ENCODE results near the gene REV3L. TPM values are rescaled to one million over a fixed set of nuclear protein-coding genes. Genes with fewer than 3 reads are reported as not detected.

Gene REV3L
- total RNA-seq, 1 donor from 2014 or later, result 23.0 TPM

- H4K20me1 ChIP-seq (ENCODE audit: insufficient read depth, low read length), result no peaks in the 10 kb centered on the region
- H3K27me3 Mint-ChIP-seq (ENCODE audit: low read depth, unreplicated experiment), result no peaks in the 10 kb centered on the region
- TF ChIP-seq, protein P1, sequence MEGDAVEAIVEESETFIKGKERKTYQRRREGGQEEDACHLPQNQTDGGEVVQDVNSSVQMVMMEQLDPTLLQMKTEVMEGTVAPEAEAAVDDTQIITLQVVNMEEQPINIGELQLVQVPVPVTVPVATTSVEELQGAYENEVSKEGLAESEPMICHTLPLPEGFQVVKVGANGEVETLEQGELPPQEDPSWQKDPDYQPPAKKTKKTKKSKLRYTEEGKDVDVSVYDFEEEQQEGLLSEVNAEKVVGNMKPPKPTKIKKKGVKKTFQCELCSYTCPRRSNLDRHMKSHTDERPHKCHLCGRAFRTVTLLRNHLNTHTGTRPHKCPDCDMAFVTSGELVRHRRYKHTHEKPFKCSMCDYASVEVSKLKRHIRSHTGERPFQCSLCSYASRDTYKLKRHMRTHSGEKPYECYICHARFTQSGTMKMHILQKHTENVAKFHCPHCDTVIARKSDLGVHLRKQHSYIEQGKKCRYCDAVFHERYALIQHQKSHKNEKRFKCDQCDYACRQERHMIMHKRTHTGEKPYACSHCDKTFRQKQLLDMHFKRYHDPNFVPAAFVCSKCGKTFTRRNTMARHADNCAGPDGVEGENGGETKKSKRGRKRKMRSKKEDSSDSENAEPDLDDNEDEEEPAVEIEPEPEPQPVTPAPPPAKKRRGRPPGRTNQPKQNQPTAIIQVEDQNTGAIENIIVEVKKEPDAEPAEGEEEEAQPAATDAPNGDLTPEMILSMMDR (IDR thresholded peaks at IDR 0.05; ENCODE audit: insufficient read depth, low read depth, low read length), result no peak
- H3K4me1 Mint-ChIP-seq (ENCODE audit: low read depth, unreplicated experiment), result peaks cover 16% of the 10 kb centered on the region
- no peak for FAIRE-seq
- no peak overlapping the region for H3K27ac ChIP-seq (ENCODE audit: low read depth, low read length)
- no peaks in the 10 kb centered on the region for H3K27me3 ChIP-seq (ENCODE audit: insufficient read depth, low read length)
- peaks cover 3% of the 10 kb centered on the region for H3K4me1 ChIP-seq (ENCODE audit: insufficient read depth, low read length)
- no peak overlapping the region for H3K4me2 ChIP-seq (ENCODE audit: low read length)
- H3K36me3 Mint-ChIP-seq (ENCODE audit: low read depth, unreplicated experiment), result no peaks in the 10 kb centered on the region
- H3K4me3 Mint-ChIP-seq (ENCODE audit: unreplicated experiment), result no peak overlapping the region
- H3K9me3 ChIP-seq (ENCODE audit: insufficient read depth, low read depth, low read length), result no peaks in the 10 kb centered on the region
- H3K4me3 ChIP-seq (ENCODE audit: insufficient read depth, low read depth, low read length), result no peak overlapping the region
- H3K36me3 ChIP-seq (ENCODE audit: insufficient read depth, low read length), result no peaks in the 10 kb centered on the region
- no peak overlapping the region for H3K27ac Mint-ChIP-seq (ENCODE audit: unreplicated experiment)
- peaks cover 57% of the 10 kb centered on the region for H3K79me2 ChIP-seq (ENCODE audit: insufficient read depth, low read length)
- no peak for DNase-seq (ENCODE audit: low read depth)
- no peak overlapping the region for H3K9ac ChIP-seq (ENCODE audit: low read length)
- H3K9me3 Mint-ChIP-seq (ENCODE audit: unreplicated experiment), result no peaks in the 10 kb centered on the region
- H2AFZ ChIP-seq (ENCODE audit: low read depth, low read length), result no peak overlapping the region
Observed at GRCh38 chr6:111490067-111490466, 7.0 kb upstream of the REV3L start.

GRCh38 chr6:111487661-111488060 is 4.6 kb upstream of the REV3L start:
- Histone ChIP-seq H3K4me2 (ENCODE audit: low read length) (no peak overlapping the region), H3K9me3 (ENCODE audit: insufficient read depth, low read depth, low read length) (no peaks in the 10 kb centered on the region), H3K4me1 (ENCODE audit: insufficient read depth, low read length) (peaks cover 10% of the 10 kb centered on the region), H3K27me3 (ENCODE audit: insufficient read depth, low read length) (no peaks in the 10 kb centered on the region), H3K9ac (ENCODE audit: low read length) (no peak overlapping the region), H3K79me2 (ENCODE audit: insufficient read depth, low read length) (peaks cover 69% of the 10 kb centered on the region), H4K20me1 (ENCODE audit: insufficient read depth, low read length) (no peaks in the 10 kb centered on the region), H3K36me3 (ENCODE audit: insufficient read depth, low read length) (no peaks in the 10 kb centered on the region), H3K27ac (ENCODE audit: low read depth, low read length) (no peak overlapping the region), H2AFZ (ENCODE audit: low read depth, low read length) (no peak overlapping the region), H3K4me3 (ENCODE audit: insufficient read depth, low read depth, low read length) (no peak overlapping the region)
- no peaks in the 10 kb centered on the region for H3K27me3 Mint-ChIP-seq (ENCODE audit: low read depth, unreplicated experiment)
- H3K4me1 Mint-ChIP-seq (ENCODE audit: low read depth, unreplicated experiment), result peaks cover 19% of the 10 kb centered on the region
- DNase-seq (ENCODE audit: low read depth), result peak; percentile 68
- no peak overlapping the region for H3K4me3 Mint-ChIP-seq (ENCODE audit: unreplicated experiment)
- TF ChIP-seq, protein P1 (IDR thresholded peaks at IDR 0.05; ENCODE audit: insufficient read depth, low read depth, low read length), result no peak
- TF ChIP-seq EZH2 (IDR thresholded peaks at IDR 0.05; ENCODE audit: insufficient read depth, low read length), result no peak
- H3K9me3 Mint-ChIP-seq (ENCODE audit: unreplicated experiment), result no peaks in the 10 kb centered on the region
- H3K36me3 Mint-ChIP-seq (ENCODE audit: low read depth, unreplicated experiment), result no peaks in the 10 kb centered on the region
- H3K27ac Mint-ChIP-seq (ENCODE audit: unreplicated experiment), result no peak overlapping the region
- FAIRE-seq, result peak; percentile 9

- peaks cover 2% of the 10 kb centered on the region for H3K36me3 Mint-ChIP-seq (ENCODE audit: low read depth, unreplicated experiment)
- no peak overlapping the region for H3K4me3 ChIP-seq (ENCODE audit: insufficient read depth, low read depth, low read length)
- DNase-seq (ENCODE audit: low read depth) (no peak), FAIRE-seq (no peak)
- no peak overlapping the region for H3K27ac ChIP-seq (ENCODE audit: low read depth, low read length)
- no peaks in the 10 kb centered on the region for H3K9me3 Mint-ChIP-seq (ENCODE audit: unreplicated experiment)
- H2AFZ ChIP-seq (ENCODE audit: low read depth, low read length), result no peak overlapping the region
- H3K27ac Mint-ChIP-seq (ENCODE audit: unreplicated experiment), result no peak overlapping the region
- no peak overlapping the region for H3K4me2 ChIP-seq (ENCODE audit: low read length)
- TF ChIP-seq EZH2 (IDR thresholded peaks at IDR 0.05; ENCODE audit: insufficient read depth, low read length), result no peak
- TF ChIP-seq, protein P1 (IDR thresholded peaks at IDR 0.05; ENCODE audit: insufficient read depth, low read depth, low read length), result no peak
- peaks cover 3% of the 10 kb centered on the region for H4K20me1 ChIP-seq (ENCODE audit: insufficient read depth, low read length)
- no peak overlapping the region for H3K4me3 Mint-ChIP-seq (ENCODE audit: unreplicated experiment)
- H3K9me3 ChIP-seq (ENCODE audit: insufficient read depth, low read depth, low read length), result no peaks in the 10 kb centered on the region
- no peaks in the 10 kb centered on the region for H3K27me3 Mint-ChIP-seq (ENCODE audit: low read depth, unreplicated experiment)
- peaks cover 19% of the 10 kb centered on the region for H3K4me1 Mint-ChIP-seq (ENCODE audit: low read depth, unreplicated experiment)
- H3K36me3 ChIP-seq (ENCODE audit: insufficient read depth, low read length), result no peaks in the 10 kb centered on the region
- H3K4me1 ChIP-seq (ENCODE audit: insufficient read depth, low read length), result peaks cover 10% of the 10 kb centered on the region
- no peak overlapping the region for H3K9ac ChIP-seq (ENCODE audit: low read length)
- H3K79me2 ChIP-seq (ENCODE audit: insufficient read depth, low read length), result peaks cover 69% of the 10 kb centered on the region
- H3K27me3 ChIP-seq (ENCODE audit: insufficient read depth, low read length), result no peaks in the 10 kb centered on the region
Observed at GRCh38 chr6:111486921-111487320, 3.9 kb upstream of the REV3L start.
